AG04449 (cell line): ENCODE results near the gene DNAI4.
"Not testable (repeated sequence)": the region's sequence is repeated elsewhere in the genome, so short reads cannot be mapped to it uniquely, and the experiment has no call there.

Experiments used
- CTCF ChIA-PET: fragments of 350-600 bp; formaldehyde crosslinking; extraction: SDS; loops from one replicate; lab custom pipeline; 2021; ENCODE audit warnings: antibody characterized with exemption; lab: Yijun Ruan, JAX
- POLR2A ChIA-PET: fragments of 400-600, 350-600 bp; formaldehyde crosslinking; extraction: SDS; loops from one replicate; lab custom pipeline; 2020; ENCODE audit warnings: antibody characterized with exemption, inconsistent platforms; lab: Yijun Ruan, JAX
- DNase-seq: peaks from one replicate; pipeline ENCODE4 v3.0.0-alpha.2; 2010; ENCODE audit warnings: low read depth, low spot score
- H3K4me3 ChIP-seq: 2 replicates; pipeline ENCODE4 v1.5.1; 2011; ENCODE audit warnings: low read depth, mild to moderate bottlenecking, control low read depth, low read length
- TF ChIP-seq, protein P1 (sequence below): IDR thresholded peaks from one replicate; pipeline ENCODE4 v1.5.1; 2011; ENCODE audit warnings: mild to moderate bottlenecking, moderate library complexity, low read length, control low read depth, inconsistent platforms; ENCODE audit not compliant: insufficient read depth; ENCODE audit errors: missing control alignments

Gene DNAI4, protein sequence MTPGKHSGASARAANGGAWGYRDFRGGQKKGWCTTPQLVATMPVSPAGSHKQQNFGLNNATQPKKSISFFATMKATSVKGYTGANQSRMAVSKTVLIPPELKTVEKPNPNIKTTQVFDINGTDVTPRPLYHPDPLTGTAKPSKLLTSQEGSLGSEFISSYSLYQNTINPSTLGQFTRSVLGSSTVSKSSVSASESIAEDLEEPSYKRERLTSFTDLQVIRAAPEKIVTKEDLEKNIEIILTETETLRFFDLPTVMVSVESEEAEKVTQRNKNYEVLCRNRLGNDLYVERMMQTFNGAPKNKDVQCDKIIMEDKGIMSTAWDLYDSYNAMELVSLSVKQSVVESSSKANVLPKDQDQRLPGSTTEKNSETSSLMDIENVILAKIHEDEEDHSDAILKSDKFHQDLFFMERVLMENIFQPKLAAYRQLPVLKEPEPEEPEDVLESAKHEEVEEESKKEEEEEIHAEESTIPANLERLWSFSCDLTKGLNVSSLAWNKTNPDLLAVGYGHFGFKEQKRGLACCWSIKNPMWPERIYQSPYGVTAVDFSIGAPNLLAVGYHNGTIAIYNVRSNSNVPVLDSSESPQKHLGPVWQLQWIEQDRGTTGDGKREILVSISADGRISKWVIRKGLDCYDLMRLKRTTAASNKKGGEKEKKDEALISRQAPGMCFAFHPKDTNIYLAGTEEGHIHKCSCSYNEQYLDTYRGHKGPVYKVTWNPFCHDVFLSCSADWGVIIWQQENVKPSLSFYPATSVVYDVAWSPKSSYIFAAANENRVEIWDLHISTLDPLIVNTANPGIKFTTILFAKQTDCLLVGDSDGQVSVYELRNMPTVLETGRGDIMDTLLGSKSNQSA

DNA sequence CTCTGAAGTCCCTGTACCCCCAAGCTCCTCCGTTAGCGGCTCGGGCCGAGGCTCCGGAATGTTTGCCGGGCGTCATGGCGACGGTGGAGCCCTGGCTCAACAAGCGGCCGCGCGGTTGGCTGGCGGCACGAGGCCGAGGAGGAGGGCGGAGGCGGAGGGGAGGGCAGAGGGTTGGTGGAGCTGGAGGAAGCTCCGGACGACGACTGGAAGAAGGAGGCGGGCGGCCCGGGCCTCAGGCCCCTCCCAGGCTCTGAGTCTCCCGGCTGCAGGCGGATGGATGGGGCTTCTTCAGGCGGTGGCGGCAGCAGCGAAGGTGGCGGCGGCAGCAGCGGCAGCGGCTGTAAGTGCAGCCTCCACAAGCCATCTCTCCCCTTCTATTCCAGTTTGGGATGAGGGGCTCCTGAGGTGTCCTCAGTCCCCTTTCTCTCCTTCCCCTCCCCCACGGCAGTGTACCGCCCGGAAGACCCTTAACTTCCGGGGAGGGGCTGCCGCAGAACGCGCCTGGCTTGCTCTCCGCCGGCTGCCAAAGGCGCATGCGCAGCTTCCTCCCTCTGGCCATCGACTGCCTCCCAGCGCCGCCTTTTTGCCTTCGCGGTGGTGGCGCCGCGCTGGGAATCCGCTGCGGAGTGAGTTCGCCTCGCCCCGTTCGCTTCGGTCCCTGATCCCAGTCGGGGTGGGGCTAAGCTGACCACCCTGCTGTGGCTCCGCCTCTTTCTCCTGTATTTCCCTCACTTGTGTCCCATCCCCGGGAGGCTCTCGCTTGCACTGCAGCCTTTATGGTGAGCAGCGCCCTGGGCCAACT, at the start of gene DNAI4, which contains the start of gene MIER1:
DNAI4 (minus strand) TSS at position 101 of the 802 bp plus-strand sequence; CDS start at position 76, 25 bp downstream.
MIER1 (plus strand) TSS at position 235 of the 802 bp plus-strand sequence; CDS start at position 274, 39 bp downstream.
- DNase-seq: peak; percentile 85
- TF ChIP-seq, protein P1, sequence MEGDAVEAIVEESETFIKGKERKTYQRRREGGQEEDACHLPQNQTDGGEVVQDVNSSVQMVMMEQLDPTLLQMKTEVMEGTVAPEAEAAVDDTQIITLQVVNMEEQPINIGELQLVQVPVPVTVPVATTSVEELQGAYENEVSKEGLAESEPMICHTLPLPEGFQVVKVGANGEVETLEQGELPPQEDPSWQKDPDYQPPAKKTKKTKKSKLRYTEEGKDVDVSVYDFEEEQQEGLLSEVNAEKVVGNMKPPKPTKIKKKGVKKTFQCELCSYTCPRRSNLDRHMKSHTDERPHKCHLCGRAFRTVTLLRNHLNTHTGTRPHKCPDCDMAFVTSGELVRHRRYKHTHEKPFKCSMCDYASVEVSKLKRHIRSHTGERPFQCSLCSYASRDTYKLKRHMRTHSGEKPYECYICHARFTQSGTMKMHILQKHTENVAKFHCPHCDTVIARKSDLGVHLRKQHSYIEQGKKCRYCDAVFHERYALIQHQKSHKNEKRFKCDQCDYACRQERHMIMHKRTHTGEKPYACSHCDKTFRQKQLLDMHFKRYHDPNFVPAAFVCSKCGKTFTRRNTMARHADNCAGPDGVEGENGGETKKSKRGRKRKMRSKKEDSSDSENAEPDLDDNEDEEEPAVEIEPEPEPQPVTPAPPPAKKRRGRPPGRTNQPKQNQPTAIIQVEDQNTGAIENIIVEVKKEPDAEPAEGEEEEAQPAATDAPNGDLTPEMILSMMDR: peak; percentile 6
- H3K4me3 ChIP-seq: peak within 1 kb of the TSS; percentile 92
- CTCF ChIA-PET: interaction anchor here (0.9 to 1.9 kb wide), 5 partner anchors 9 to 224 kb away, joined by 3 to 7 read pairs (median 5); no protein-coding TSS in a partner anchor
- POLR2A ChIA-PET: interaction anchor here (1.1 to 2.5 kb wide), 3 partner anchors 20 to 128 kb away, joined by 3 to 6 read pairs (median 5); partner anchors contain the start of gene SLC35D1

DNA sequence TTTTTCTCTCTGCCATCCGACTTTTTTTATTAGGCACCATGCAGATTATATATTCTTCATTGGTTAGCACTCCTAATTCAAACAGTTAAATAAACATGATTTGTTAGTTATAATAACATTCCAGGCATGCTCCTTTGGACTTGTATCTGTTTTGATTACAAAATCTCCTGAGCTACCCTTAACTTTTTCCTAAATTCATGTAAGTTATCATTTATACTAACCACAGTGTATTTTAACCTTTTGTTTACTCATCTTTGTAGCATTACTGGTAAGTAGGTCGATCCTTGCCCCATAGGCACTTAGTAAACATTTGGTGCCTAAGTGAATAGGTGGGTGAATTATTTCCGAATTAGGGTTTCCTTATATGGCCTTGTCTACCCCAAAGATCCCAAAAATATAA, 43.9 kb upstream of the DNAI4 start:
- DNase-seq: no peak
- CTCF ChIA-PET: no interaction called here
- POLR2A ChIA-PET: no interaction called here
- TF ChIP-seq, protein P1: no peak
- H3K4me3 ChIP-seq: no peak overlapping the region

DNA sequence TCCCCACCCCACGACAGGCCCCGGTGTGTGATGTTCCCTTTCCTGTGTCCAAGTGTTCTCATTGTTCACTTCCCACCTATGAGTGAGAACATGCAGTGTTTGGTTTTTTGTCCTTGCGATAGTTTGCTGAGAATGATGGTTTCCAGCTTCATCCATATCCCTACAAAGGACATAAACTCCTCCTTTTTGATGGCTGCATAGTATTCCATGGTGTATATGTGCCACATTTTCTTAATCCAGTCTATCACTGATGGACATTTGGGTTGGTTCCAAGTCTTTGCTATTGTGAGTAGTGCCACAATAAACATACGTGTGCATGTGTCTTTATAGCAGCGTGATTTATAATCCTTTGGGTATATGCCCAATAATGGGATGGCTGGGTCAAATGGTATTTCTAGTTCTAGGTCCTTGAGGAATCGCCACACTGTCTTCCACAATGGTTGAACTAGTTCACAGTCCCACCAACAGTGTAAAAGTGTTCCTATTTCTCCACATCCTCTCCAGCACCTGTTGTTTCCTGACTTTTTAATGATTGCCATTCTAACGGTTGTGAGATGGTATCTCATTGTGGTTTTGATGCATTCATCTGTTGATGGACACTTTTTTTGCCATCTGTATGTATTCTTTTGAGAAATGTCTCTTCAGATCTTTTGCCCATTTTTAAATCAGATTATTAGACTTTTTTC, 41.7 kb upstream of the DNAI4 start:
- H3K4me3 ChIP-seq, CTCF ChIA-PET, POLR2A ChIA-PET, DNase-seq: not testable (repeated sequence)

DNA sequence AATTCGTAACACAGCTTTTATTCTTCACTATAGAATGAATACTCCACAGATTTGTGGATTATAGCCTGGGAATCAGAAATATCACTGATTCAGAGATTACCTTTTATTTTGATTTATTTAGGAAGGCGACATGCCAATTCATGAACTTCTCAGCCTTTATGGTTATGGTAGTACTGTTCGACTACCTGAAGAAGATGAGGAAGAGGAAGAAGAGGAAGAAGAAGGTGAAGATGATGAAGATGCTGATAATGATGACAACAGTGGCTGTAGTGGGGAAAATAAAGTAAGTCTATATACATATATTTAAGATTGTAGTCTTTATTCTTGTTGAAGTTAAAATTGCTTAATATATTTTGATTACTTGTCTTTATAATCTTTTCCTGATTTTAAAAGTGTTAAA, 33.3 kb upstream of the DNAI4 start:
- CTCF ChIA-PET: no interaction called here
- no peak overlapping the region for H3K4me3 ChIP-seq
- DNase-seq: no peak
- POLR2A ChIA-PET: no interaction called here
- TF ChIP-seq, protein P1: no peak

DNA sequence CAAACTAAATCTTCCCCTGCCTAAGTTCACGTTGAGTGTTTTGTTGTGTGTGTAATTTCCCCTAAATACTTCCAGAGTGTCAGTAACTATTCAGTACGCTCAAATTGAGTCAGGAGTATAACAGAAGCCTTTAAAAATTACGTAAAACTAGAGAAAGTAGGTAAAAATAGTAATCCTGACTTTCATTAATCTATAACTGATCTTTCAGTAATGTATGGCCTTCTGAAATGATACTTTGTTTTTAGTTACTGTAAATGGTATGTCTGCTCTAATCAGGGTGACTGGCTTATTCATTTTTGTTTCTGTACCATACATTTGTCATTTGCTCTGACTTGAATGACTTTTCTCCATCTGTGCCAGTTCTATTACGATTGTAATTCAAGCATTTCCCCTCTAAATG, 29.6 kb upstream of the DNAI4 start:
- POLR2A ChIA-PET: no interaction called here
- CTCF ChIA-PET: no interaction called here
- no peak overlapping the region for H3K4me3 ChIP-seq
- TF ChIP-seq, protein P1: no peak
- no peak for DNase-seq

- no peak overlapping the region for H3K4me3 ChIP-seq
- DNase-seq: peak; percentile 79
- POLR2A ChIA-PET: interaction anchor here (0.6 to 0.8 kb wide), 2 partner anchors 10 to 27 kb away, joined by 3 to 4 read pairs; partner anchors contain the start of genes DNAI4 and MIER1
- CTCF ChIA-PET: no interaction called here
- TF ChIP-seq, protein P1: no peak
Measured at GRCh38 chr1:66951513-66951912, 26.9 kb upstream of the DNAI4 start.
